IPS-11a (cell line): ENCODE results near the gene MBOAT1.
"Not testable (repeated sequence)": the region's sequence is repeated elsewhere in the genome, so short reads cannot be mapped to it uniquely, and the experiment has no call there.

Experiments used
- H3K4me3 ChIP-seq: one replicate; pipeline ENCODE4 v1.5.1; 2013; ENCODE audit warnings: low read depth, low read length, control low read depth

MBOAT1 gene

DNA sequence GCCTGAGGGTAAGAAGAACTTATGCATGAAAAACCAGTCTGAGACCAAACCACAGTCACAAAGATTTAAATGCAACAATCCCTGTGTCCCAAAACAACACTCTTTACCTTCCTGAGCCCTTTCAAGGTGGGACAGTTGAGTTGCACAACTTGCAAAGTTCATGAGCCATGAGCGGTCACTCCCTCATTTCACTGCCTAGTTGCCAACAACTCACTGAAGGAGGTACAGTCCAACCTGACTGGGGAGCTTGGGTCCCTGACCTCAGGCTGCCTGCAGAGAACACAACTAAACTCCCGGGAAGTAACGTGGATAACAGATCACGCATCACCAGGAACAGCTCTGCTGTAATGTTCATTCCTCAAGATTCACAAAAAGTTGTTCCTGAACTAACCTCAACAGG is 69.4 kb downstream of the MBOAT1 start:
- H3K4me3 ChIP-seq = no peak overlapping the region

DNA sequence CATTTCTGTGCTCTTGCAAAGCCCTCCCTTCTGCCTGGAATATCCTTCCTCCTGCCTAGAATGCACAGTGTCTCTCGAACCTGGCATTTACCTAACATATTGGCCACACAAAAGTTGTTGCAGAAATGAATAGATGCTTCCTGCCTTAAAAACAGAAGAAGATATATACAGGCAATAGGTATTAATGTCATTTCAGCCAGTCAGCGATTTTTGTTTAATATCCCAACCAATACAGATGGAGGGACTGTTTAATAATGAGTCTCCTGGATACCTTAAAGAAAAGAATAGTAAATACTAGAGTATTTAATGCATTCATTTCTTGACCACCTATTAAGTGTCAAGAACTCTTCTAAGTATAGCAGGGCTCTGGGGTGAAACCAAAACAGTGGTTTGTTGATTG is 70.3 kb downstream of the MBOAT1 start:
- H3K4me3 ChIP-seq = no peak overlapping the region

DNA sequence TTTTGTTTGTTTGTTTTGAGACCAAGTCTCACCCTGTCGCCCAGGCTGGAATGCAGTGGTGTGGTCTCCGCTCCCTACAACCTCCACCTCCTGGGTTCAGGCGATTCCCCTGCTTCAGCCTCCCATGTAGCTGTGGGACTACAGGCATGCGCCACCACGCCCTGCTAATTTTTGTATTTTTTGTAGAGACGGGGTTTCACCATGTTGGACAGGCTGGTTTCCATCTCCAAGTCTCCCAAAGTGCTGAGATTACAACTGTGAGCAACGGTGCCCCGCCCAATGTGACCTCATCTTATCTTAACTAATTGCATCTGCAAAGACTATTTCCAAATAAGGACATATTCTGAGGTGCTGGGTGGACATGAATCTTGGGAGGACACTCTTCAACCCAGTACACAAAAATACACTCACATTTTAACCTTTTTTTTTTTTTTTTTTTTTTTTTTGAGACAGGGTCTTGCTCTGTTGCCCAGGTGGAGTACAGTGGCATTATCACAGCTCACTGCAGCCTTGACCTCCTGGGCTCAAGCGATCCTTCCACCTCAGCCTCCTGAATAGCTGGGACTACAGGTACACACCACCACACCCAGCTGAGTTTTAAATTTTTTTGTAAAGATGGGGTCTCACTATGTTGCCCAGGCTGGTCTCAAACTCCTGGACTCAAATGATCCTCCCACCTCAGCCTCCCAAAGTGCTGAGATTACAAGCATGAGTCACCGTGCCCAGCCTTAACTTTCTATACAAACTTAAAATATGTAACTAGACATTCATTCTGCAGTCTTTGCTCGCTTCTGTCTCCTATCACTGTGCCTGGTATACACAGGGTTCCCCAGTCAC is 72.9 kb downstream of the MBOAT1 start:
- not testable (repeated sequence) for H3K4me3 ChIP-seq

DNA sequence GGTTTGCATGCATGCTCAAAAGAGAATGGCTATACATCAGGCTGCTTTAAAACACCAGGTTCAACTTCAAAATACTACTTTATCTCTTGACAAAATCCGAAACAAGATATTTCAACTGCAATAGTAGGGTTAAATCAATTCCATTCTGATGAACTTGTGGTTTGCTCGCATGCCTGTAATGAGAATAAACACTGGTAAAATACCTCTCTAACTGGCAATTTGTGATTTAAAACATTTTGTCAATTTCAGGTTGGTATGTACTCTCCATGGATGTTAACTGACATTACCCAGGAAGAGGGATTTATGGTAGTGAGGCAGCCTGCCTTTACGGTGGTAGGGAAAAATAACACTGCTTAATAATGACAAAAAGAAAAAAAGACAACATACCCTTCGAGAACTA is 74.4 kb downstream of the MBOAT1 start:
- no peak overlapping the region for H3K4me3 ChIP-seq

DNA sequence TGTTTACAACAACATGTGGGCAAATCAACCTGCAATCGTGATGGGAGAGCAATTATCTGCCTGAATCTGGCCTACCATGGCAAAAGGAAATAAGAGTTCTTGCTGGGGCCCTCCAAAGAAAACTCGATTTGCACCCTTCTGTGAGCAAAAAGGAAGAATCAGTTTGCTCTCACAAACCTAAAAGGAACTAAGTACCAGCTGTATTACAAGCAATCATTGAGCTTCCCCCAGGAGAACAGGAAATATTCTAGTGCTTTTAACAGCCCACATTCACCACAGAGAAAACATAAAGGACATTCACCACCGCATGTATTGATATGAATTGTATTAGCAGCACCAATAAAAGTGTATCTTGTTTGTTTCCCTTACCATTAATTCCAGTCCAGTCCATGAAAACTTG is 75.0 kb downstream of the MBOAT1 start:
- H3K4me3 ChIP-seq = no peak overlapping the region

DNA sequence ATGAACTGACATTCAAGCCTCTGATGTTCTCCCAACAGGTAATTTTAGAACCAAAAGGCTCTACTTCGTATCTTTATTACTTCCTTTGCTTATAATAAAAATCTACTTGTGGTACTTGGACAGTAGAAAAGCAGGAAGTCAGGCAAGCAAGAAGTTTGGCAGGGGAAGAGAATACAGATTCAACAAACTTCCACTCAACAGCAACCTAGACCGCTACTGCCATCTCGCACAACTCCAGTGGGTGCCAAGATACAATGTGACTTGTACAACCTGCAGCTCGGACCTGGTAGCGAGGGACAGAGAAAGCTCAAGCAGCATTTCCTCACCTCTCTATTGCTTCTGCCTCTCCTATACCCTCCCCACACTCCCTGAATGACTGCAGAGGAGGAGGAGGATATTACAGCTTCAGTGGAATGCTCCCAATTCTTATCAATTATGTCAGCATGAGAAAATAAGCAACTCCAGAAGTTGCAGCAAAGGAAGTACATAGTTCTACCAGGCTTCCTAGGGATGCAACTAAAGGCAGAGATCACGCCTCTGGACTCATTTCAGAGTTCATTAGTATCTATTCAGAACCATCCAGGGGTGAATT is 76.5 kb downstream of the MBOAT1 start:
- H3K4me3 ChIP-seq = no peak overlapping the region

DNA sequence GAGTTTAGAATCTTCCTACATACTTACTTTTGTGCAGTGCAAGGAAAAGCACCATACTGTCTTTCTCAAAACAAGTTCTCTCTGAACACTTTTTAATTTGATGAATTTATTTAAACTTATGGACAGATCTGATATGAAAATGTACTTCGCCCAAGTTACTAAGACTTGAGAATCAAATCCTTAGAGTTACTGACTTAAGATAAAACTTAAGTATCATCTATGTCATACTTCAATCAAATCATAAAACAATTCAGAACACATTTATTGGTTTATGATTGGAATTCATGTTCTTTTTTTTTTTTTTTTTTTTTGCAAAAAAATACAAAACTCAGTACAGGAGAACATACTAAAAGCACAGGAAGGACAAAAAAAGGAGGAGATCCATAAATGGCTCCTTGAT is 77.7 kb downstream of the MBOAT1 start:
- H3K4me3 ChIP-seq = no peak overlapping the region

DNA sequence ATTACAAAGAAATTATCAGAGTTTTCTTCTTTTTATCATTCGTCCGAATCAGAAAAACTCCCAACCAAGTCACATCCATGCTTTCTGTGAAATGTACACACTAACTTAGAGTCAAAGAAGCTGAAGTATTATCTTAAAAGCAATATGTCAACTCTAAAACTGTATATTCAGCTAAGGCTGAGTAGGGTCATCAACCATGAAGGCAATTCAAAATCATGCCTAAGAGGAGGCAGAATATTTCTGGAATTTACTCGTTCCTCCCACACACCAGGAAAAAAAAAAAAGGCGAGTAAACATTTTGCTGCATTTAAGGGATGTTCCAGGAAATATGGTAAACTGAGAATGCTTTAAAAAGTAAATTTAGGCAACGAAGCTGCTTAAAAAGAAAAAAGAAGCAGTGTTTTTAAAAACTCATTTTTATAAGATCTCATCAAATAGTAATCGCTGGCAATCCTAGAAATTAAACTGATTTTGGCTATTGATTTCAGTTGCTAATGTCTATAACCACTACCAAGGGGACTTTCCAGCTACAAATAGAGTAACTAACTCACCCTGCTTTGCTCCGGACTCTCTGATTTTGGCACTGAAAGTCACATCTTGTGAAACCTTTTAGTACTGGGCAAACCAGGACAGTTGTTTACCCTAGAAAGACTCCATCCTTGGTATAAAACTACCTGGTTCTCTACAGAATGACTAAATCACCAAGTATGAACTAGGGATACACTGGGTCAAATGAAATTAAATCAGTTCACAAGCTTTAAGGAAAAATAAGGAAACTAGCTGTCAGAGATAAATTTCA is 82.8 kb downstream of the MBOAT1 start:
- no peak overlapping the region for H3K4me3 ChIP-seq

DNA sequence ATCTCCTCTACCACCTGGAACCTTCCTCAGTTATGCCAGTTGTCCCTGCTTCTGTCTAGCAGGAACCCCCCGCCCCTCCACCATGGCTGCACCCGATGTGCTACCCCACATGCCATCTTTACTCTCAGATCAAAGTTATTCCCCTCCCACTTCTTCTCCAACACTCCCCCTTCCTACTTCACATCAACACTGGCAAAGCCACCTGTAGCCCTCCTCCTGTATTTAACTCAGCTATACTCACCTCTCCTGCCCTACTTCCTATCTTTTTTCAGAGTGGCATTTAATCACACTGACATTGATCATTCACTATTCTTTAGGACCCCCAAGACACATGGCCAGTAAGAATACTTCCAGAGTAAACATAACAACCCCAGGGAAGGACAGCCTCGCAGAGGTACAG is 84.3 kb downstream of the MBOAT1 start:
- no peak overlapping the region for H3K4me3 ChIP-seq

DNA sequence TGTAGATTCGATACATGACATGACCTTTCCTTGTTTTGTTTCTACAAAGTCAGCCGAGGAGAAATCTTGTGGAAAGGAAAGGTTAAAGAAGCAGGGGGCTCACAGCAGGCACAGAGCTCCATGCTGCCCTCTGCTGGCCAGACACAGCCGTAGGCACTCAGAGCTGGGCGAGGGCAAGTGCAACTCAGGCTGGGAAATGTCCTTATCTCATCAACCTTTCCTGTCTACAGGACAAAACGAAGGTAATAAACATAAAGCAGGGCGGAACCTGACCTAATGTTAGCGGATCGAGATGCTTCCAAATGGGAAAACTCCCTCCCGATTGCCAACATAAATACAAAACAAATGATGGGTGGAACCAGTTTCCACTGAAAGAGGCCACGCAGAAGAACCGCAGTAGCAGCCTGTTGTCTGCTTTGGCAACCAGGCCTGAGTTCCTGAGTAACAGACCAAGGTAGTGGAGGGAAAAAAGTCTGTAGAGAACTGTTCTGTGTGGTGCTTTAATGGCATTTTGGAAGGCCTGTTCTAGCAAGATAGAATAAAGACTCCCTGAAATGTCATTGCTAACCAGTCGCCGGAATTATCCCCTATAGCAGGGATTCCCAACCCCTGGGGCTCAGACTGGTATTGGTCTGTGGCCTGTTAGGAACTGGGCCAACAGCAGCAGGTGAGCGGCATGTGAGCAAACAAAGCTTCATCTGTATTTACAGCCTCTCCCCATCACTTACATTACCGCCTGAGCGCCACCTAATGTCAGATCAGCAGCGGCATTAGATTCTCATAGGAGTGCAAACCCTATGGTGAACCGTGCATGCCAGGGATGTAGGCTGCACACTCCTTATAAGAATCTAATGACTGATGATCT is 85.2 kb downstream of the MBOAT1 start:
- no peak overlapping the region for H3K4me3 ChIP-seq

DNA sequence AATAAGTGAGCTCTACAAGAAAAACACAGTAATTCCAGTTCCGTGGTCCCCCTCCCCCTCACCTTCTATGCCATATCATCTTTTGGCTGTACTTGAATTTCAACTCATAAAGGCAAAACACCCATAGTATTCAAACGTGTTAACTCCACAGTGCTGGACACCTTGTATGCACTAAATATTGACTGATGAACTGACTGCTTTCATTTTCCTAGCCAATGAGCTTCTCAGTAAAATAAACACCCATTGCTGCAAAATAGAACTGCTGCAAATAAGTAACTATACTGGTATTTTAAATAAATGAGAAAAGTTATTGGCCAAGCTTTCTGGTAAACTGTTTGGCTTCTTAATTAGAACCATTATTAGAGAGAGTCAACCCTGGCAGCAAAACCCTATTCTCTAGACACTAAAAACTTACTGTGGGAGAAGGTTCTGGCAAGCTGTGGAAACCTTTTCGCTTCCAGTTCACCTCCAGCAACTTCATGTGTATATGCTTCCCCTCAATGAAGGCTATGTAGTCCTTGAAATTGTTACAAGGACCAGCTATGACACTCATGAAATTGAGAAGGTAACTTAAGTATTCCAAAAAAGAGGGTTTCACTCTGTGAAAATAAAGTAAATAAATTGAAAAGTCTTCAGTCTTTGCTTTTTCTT is 86.0 kb downstream of the MBOAT1 start:
- H3K4me3 ChIP-seq = no peak overlapping the region

DNA sequence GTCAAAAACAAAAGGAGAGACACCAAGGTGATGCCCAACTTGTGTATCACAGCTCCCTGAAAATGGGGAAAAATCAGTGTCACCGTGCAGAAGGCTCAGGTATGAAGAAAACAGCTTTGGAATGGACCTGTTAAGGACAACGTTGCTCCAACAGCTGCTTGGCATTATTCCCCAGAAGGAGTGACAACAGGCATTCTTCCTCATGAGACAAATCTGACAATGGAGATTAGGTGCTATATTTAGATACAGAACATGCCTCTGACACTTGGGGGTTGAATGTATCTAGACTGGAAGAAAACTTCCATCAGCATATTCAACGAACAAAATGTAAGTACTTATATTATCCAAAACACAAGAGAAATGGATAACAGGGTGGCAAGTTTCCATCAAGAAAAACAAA is 87.7 kb downstream of the MBOAT1 start:
- no peak overlapping the region for H3K4me3 ChIP-seq

DNA sequence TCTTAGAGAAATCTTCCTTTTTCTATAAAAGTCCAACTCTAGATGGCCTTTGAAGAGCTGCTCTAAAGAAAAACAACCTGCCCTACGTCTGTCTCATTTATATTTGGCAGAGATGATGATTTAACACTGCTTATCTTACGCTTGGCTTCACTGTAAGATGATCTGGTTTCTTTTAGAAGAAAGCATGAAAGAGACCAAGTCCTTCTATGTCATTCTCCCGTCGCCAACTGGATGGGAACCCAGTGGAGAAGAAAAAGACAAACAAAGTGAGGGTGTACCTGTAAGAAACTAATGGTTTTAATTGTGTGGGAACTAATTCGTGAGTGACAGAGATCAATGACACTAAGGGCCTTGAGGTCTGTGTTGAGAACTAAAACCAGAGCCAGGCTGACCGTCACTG is 92.8 kb downstream of the MBOAT1 start:
- no peak overlapping the region for H3K4me3 ChIP-seq

DNA sequence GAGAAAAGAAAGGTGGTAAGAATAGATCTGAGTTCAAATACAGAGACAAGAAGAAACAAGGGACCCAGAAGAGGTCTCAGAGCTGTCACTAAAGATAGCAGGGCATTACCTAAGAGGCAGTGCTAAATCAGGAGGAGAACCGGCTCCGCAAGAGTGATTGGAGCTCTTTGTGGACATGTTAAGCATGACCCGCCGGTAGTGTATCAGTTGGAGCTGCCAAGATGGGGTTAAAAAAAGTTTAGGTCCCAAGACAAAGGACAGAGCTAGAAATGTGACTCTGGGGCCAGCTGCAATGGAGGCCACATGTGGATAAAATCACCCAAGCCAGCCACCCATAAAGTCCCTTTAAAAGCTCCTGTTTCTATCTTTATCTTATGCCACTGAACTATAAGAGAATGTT is 93.4 kb downstream of the MBOAT1 start:
- no peak overlapping the region for H3K4me3 ChIP-seq

DNA sequence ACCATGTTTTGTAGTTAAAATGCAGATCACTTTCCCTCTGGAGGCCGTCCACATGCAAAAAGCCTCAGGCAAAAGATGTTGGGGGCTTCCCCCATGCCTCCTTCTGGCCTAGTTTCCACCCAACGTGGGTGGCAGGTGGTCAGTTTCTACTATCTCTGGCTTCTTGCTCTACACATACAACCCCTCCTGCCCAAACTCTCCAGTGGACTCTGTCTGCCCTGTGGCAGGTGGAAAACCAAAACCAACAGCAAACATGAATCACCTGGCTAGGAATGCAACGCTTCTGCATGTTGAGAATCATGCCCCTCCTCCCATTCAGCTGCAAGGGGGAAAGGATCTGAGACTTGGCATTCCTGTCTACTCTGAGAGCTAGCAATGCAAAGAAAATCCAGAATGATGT is 94.8 kb downstream of the MBOAT1 start:
- H3K4me3 ChIP-seq = no peak overlapping the region

DNA sequence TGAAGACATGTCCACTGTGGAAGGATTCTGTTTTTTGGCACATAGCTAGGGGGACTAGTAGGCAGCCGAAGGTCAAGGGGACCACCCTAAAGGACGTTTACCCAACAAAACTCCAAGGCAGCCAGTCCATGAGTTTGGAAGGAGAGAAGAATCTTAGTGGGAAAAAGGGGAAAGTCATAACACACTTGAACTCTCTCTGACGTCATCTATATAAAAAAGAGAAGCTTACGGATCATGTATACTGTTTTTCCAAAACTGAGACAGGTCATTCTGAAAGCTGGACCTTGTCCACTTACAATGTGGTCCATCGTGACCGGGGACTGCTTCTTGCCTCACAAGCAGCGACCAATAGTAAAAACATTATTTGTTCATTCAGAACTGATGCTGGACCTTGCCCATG is 95.5 kb downstream of the MBOAT1 start:
- H3K4me3 ChIP-seq = no peak overlapping the region

DNA sequence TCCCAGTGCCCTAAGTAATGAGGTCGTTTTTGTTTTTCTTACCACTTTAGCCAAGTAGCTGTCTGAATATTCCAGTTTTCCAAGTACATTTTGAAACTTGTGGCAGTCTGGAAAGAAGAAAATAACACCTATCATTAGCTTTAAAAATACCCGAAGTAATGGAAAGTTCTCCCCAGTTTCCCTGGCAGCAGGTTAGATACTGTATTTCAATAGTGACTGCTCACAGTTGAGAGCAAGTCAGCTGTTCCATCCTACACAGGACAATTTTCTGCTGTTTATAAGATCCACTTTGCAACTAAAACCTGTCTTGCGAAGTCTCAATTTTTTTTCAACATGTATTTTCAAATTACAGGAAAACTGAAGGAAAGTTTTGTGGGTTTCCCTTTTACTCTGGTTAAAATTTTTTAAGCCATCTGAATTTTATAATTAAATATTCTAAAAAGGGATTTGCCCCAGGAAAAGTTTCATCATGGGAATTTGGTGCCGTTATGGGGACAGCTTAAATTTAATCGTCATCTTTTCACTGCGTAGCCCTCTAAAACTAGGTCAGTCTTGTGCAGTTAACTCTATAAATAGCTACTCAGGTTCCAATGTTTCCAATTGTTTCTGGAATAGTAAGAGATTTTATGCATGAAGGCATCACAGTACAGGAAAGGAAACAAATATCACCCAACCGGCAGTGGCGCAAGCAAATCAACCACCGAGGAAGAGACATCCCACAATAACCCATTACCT is 96.9 kb downstream of the MBOAT1 start:
- H3K4me3 ChIP-seq = no peak overlapping the region

DNA sequence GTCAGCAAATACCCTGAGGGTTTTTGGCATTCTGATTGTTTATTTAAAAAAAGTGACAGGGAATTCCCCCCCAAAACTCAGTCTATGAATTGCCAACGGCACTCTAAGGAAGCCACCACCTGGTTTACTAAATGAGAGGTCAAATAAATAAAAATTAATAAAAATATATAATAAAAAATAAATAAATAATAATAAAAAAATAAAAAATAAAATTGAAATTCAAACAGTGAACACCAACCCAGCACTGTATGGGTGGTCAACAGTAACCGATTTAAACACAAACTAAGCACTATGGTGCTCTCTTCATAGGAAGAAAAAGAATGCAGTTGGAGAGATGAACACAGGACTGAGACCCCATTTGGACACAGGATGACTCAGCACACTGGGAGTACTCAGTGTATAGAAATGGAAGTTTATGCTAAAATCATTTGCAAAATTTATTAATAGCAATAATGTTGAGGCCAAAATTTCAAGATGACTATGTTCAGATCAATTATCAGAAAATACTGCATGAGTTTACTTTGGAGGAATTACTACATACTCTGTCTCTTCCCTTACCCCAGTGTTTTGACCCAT is 98.5 kb downstream of the MBOAT1 start:
- no peak overlapping the region for H3K4me3 ChIP-seq

DNA sequence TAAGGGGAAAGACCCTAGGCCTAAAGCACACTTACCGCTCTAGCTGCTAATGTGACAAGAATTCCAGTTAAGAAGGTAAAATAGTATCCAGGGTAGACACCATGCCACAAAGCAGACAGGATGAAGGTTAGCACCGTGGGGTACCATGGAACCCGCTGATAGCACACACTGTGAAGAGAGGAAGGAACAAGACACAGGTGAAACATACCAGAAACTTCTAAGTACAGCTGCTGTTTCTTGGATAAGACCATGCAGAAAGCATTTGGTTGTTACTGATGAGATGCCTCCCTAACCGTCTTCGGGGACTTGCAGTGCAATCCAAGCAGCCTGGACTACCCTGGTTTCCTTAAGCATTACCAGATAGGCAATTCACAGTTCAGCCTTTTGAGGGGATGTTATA is 99.4 kb downstream of the MBOAT1 start:
- no peak overlapping the region for H3K4me3 ChIP-seq

DNA sequence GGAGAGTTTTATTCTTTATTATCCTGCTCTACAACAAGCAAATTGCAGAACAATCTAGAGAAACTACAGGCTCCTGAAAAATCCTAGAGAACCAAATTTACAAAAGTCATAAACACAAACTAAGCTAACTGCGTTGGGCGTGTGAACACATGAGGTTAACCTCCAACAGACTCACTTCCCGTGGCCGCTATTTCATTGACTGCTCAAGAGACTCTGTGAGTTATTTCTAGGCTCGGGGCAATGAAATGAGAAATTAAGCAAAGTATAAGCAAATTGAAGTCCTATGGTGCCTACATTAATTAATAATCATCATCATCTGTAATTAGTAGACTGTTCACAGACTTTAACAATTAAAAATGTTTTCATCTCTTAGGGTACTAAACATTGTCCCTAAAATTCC is 100.0 kb downstream of the MBOAT1 start:
- H3K4me3 ChIP-seq = no peak overlapping the region
